NK-92 (cell line): ENCODE measurements around the gene RPL6.
"Not testable (repeated sequence)": the region's sequence is repeated elsewhere in the genome, so short reads cannot be mapped to it uniquely, and the experiment has no call there.

ENCODE experiments used
- DNase-seq: peaks from one replicate; lab custom pipeline; 2025; ENCODE audit not compliant: unreplicated experiment; lab: John Stamatoyannopoulos, UW

Gene RPL6

DNA sequence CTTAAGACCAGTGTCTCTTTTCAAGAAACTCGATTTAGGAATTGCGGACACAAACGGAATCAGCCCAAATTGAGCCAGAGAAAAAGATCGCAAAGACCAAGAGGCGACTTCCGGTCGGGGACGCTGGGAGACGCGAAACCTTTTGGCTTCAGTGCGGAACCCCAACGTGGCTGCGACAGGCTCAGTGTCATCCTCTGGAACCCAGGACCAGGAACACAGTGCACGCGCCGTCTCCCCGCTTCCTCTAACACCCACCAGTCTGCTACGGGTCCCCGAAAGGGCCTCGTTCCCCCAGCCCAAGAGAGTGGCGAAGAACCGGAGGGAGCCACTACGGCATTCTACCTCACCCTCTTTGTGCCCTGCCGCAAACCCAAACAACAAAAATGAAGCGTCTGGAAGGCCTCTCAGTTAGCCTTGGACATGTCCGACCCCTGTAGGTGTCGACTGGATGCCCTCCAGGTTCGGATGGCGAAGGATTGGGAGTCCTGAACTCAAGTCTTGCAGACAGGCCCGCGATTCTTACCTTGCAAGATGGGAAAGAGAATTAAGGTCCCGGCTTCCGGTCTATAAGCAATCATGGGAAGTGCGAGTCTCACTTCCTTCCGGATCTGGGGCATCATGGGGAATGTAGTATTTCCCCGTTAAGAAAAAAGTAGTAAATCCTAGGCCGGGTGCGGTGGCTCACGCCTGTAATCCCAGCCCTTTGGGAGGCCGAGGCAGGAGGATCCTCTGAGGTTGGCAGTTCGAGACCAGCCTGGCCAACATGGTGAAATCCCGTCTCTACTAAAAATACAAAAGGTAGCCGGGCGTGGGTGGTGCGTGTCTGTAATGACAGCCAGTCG lies at the start of gene RPL6:
Gene RPL6 (minus strand): TSS at position 542 of the 842 bp plus-strand sequence. CDS start 949 bp downstream, outside the sequence.
- DNase-seq: no peak

GRCh38 chr12:112458751-112459150 lies 49.3 kb upstream of the RPL6 start:
- no peak for DNase-seq

- no peak for DNase-seq
Observed at GRCh38 chr12:112458330-112458729, 48.9 kb upstream of the RPL6 start.

DNA sequence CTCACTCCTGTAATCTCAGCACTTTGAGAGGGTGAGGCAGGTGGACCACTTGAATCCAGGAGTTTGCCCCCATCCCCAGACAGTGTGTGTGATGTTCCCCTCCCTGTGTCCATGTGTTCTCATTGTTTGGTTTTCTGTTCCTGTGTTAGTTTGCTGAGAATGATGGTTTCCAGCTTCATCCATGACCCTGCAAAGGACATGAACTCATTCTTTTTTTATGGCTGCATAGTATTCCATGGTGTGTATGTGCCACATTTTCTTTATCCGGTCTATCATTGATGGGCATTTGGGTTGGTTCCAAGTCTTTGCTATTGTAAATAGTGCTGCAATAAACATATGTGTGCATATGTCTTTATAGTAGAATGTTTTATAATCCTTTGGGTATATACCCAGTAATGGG lies 47.7 kb upstream of the RPL6 start:
- not testable (repeated sequence) for DNase-seq

DNA sequence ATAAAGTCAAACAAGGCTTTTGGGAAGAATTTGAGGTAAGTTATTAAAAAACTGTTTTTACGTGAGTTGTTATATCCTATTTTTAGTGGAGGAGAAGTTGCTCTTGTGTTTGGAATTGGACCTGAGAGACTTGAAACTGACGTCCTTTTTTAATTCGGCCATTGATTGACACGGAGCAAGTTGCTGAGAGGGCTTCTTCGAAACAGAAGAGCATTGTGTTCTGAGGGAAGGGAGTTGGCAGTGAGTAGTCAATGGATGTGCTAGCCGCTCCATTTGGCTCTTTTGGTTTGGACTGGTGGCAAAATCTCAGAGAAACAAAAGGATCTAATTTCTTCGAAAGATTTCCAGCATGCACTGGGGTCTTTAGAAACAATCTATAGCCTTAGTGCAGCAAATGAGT lies 46.6 kb upstream of the RPL6 start:
- no peak for DNase-seq

- DNase-seq: no peak
Observed at GRCh38 chr12:112450725-112451124, 41.3 kb upstream of the RPL6 start.

GRCh38 chr12:112448165-112448564 lies 38.8 kb upstream of the RPL6 start:
- DNase-seq: not testable (repeated sequence)

- no peak for DNase-seq
Observed at GRCh38 chr12:112447106-112447505, 37.7 kb upstream of the RPL6 start.

- DNase-seq: no peak
Observed at GRCh38 chr12:112446008-112446725, 36.8 kb upstream of the RPL6 start.

DNA sequence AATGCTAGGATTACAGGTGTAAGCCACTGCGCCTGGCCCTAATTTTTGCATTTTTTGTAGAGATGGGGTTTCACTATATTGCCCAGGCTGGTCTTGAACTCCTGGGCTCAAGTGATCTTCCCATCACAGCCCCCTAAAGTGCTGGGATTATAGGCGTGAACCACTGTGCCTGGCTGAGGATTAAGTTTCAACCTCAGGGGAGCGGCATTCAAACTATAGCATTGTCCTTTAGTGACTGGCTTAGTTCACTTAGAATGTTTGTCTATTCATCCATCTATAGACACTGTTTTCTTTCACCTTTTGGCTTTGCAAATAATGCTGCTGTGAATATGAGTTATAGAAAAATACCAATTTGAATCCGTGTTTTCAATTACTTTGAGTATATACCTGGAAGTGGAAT lies 34.5 kb upstream of the RPL6 start:
- no peak for DNase-seq

DNA sequence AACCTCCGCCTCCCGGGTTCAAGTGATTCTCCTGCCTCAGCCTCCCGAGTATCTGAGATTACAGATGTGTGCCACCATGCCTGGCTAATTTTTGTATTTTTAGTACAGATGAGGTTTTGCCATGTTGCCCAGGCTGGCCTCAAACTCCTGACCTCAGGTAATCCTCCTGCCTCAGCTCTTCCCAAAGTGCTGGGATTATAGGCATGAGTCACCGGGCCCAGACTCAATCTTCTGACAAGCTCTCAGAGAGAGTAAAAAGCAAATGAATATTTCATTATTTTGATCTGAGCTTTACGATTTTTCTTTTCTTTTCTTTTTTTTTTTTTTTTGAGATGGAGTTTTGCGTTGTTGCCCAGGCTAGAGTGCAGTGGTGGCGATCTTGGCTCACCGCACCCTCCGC lies 31.2 kb upstream of the RPL6 start:
- DNase-seq: not testable (repeated sequence)

GRCh38 chr12:112439769-112440168 lies 30.4 kb upstream of the RPL6 start:
- DNase-seq: no peak

- DNase-seq: not testable (repeated sequence)
Observed at GRCh38 chr12:112438645-112439044, 29.2 kb upstream of the RPL6 start.

DNA sequence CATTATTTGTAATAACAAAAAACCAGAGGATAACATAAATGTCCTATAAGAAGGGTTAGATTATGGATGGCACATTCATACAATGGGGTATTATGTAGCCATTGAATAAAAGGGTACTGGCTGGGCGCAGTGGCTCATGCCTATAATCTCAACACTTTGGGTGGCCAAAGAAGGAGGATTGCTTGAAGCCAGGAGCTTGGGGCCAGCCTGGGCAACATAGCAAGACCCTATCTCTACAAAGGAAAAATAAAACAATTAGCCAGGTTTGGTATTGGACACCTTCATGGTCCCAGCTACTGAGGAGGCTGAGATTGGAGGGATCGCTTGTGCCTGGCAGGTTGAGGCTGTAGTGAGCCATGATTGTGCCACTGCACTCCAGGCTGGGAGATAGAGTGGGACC lies 24.1 kb upstream of the RPL6 start:
- no peak for DNase-seq

DNA sequence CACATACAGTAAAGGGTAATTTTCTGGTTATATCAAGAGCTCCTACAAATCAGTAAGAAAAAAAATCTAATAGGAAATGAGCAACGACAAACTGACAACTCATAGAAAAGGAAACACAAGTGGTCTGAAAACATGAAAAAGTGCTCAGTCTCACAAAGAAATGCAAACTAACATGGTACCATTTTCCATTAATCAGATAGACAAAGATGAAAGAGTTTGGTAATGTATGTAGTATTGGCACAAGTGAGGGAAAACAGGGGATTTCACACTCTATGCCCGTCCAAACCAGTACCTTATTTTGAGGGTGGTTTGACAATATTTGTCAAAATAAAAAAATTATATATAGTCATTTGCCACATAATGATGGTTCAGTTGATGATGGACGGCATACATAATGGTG lies 22.6 kb upstream of the RPL6 start:
- DNase-seq: no peak

DNA sequence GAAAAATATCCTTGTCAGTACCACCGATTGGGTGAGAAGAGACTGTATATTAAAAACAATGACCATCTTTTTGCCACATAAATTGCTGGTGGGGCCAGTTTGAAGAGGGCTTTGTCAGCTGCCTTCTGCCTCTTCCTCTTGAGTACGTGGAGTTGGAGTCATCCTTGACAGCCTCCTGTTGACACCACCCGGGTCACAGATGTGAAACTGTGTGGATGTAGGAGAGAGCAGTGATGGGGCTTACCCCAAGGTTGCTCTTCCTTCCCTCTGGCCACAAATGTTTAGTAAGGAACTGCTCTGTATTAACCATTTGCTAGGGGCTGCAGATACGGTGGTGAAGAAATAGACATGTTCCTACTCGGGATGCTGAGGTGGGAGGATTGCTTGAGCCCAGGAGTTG lies 21.5 kb upstream of the RPL6 start:
- DNase-seq: no peak

GRCh38 chr12:112427760-112428159 lies 18.4 kb upstream of the RPL6 start:
- no peak for DNase-seq

DNA sequence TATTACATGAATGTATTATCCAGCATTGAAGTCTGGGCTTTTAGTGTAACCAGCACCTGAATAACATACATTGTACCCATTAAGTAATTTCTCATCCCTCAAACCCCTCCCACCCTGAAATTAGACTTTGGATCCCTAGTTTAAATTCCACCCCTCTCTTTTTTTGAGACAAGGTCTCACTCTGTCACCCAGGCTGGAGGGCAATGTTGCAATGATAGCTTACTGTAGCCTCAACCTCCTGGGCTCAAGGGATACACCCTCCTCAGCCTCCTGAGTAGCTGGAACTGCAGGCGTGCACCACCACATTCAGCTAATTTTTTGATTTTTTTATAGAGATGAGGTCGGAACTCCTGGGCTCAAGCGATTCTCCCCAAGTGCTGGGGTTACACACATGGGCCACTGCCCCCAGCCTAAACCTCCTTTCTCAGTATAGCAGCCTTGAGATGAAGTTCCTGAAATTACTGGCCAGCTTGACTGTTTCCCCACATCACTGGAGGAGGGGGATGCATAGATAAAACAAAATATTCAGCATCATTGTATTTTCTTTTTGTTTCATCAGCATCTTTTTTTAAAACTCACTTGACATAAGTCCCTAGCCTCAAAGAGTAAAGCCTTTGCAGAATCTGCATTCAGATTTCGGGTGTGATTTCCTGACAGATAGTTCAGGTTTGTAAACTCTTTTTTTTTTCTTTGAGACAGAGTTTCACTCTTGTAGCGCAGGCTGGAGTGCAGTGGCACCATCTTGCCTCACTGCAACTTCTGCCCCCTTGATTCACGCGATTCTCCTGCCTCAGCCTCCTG lies 16.4 kb upstream of the RPL6 start:
- no peak for DNase-seq

- no peak for DNase-seq
Observed at GRCh38 chr12:112424126-112424525, 14.7 kb upstream of the RPL6 start.

GRCh38 chr12:112422531-112422930 lies 13.1 kb upstream of the RPL6 start:
- DNase-seq: no peak

DNA sequence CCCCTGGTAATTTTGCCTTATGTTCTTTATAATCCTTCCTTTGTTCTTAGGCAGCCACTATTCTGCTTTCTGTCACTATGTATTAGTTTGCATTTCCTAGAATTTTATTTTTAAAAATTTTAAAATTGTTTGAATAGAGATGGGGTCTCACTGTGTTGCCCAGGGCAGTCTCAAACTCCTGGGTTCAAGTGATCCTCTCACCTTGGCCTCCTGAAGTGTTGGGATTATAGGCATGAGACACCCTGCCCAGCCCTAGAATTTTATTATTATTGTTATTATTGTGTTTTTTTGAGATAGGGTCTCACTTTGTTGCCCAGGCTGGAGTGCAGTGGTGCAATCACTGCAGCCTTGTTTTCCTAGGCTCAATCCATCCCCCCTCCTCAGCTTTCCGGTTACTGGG lies 12.0 kb upstream of the RPL6 start:
- DNase-seq: no peak

DNA sequence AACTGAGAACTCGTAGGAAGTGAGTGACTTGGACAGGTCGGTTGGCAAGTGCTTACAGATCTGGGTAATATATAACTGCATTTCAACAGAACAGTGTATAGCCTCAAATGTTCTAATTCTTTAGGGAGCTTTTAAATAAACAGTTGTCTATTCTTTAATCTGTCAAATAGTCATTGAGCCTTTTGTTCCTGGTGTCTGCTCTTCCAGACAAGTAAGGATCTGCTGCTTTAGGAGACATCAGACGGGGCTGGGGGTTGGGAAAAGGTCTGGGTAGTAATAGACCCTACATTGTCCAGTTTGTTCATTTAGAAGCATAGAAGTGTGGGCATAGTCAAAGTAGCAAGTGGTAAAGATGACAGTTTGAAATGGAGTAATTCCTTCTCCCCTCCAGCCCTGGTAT lies 11.3 kb upstream of the RPL6 start:
- no peak for DNase-seq
